ENCODE data around the gene DAB2IP. TPM values are rescaled to one million over a fixed set of nuclear protein-coding genes. Genes with fewer than 3 reads are reported as not detected.
A peak's percentile ranks its signal among the peaks of the same experiment; 100 is the strongest.
"Not testable (repeated sequence)": the region's sequence is repeated elsewhere in the genome, so short reads cannot be mapped to it uniquely, and the experiment has no call there.

The DAB2IP gene
- total RNA-seq, 1 donor from 2014 or later: 53.0 TPM

DNA sequence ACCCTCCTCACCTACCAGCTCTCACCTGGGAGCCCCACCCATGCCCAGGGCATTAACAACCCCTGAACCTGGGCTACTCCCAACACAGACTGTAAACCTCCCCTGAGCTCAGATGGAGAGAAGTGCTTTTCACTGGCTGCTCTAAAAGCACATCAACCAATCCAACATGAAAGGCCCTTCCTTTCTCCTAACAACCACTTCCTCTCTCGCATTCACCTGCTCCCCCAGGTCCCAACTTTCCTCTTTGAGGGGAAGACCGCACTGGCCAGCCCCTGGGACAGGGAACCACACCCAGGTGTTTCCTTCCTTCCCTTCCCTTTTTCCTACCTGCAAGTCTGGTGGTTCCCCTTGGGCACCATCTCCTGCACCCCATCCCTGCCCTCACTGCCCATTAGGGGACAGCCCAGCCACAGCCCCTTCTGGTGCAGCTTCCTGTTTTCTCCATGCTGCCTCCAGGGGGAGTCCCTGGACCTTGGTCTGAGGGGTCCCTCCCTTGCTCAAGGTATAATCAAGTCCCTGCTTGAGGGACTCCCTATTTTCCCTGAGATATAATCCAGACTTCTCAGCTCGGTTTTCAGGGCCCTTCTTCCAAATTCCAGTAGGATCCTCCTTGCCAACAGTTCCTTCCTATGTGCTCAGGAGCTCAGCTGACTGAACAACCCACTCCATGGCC lies 30.5 kb upstream of the DAB2IP start:
- ATAC-seq: no peak
- intact Hi-C loops (cut with DNase I): loop anchor here (1.0 kb wide), 1 partner anchor 14 kb away; no protein-coding TSS in a partner anchor
- DNase-seq (ENCODE audit: missing footprints): no peak

DNA sequence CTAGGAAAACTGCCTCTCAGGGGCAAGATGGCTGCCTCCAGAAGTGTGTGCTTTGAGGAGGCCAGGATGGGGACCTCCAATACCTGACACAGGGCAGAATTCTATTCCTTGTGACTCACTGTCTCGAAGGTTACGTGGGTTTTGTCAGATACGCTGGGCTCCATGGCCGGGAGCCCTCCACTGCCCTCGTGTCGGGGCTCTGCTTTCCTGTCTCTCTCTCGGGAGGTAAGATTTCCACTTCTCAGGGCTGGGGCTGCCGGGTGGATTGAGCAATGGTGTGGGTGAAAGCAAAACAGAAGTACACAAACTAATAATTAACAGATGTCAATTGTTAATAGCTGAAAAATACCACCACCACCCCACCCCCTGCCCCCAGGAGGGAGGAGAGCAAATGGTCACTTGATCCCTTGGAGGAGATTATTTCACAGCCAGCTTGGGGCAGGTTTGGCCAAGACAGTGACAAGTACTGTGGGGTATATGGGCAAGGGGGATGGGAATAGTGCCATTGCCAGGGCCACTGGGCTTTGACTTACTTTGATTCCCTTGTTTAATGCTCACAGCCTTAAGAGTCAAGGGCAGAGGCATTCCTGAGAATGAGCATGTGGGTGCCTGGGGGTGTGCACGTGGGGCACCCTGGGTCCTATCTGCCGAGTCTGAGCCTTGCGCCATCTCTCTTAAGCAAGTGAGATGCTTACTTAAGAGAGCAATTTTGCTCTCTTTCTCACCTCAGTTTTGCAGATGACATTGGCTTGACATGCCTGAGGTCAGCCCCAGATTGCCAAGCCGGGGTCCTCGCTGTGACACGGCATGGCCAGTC lies 28.8 kb upstream of the DAB2IP start:
- ATAC-seq: no peak
- intact Hi-C loops (cut with DNase I): no loop called here
- DNase-seq (ENCODE audit: missing footprints): no peak

- ATAC-seq; intact Hi-C loops (cut with DNase I); DNase-seq (ENCODE audit: missing footprints): not testable (repeated sequence)
Observed at GRCh38 chr9:121623430-121623829, 28.0 kb upstream of the DAB2IP start.

DNA sequence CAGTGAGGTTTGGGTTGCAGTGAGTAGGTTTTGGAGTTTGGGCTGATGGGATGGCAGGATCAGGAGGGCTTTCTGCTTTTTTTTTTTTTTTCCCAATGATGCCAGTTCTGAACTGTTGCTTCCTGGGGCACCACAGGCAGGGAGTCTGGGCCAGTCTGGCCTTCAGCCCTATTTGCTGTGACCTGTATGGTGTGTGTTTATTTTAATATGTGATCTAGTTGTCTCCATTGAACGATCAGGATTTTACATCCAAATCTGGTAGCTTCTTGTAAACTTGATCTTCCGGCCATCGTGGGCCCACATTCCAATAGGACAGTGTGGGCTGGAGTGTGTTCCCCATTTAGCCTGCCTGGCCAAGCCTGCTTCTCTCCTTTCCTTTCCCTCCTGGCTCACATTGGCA lies 25.8 kb upstream of the DAB2IP start:
- no peak for DNase-seq (ENCODE audit: missing footprints)
- no peak for ATAC-seq
- intact Hi-C loops (cut with DNase I): no loop called here

DNA sequence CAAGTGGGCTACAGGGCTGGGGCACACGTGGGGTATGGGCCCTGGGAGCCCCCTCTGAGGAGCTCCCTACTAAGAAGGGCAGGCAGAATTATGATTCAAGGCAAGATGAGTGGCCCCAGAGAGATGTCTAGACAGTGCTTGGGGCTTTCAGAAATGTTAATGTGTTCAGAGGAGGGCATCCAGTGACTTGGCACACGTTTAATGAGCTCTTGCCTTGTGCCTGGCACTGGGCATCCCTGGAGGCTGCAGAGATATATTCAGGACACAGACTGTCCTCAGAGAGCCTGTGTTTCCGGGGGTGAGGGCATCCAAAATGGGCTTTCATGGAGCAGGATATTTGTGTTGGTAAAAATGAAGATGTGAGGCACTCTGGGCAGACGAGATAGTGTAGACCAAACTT lies 25.4 kb upstream of the DAB2IP start:
- peak; percentile 67 for ATAC-seq

GRCh38 chr9:121627427-121627826 lies 24.0 kb upstream of the DAB2IP start:
- intact Hi-C loops (cut with DNase I): no loop called here

More for the DNA sequence above, 25.4 kb upstream of the DAB2IP start:
- intact Hi-C loops (cut with DNase I): no loop called here
- DNase-seq (ENCODE audit: missing footprints): no peak

GRCh38 chr9:121628401-121628800 lies 23.0 kb upstream of the DAB2IP start:
- DNase-seq (ENCODE audit: missing footprints) (no peak), ATAC-seq (no peak)
- intact Hi-C loops (cut with DNase I): no loop called here

More at GRCh38 chr9:121627427-121627826, 24.0 kb upstream of the DAB2IP start:
- ATAC-seq (no peak), DNase-seq (ENCODE audit: missing footprints) (no peak)

DNA sequence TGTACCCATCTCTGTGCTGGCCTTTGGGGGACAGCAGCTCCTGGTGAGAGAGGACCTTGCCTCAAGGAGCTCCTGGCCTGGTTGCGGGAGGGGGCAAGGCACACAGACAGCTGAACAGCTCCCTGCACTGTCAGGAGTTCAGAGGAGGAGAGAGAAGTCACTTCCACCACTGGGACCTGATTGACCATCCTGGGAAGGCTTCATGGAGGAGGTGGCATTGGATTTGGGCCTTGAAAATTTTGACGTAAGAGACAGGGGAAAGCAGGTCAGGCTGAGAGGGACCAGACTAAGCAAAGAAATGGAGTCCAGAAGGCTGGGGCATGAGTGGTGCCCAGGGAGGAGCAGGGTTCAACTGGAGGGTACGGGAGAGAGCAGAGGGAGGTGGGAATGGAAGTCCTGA lies 20.3 kb upstream of the DAB2IP start:
- ATAC-seq: no peak
- intact Hi-C loops (cut with DNase I): no loop called here
- no peak for DNase-seq (ENCODE audit: missing footprints)

- no peak for DNase-seq (ENCODE audit: missing footprints)
- intact Hi-C loops (cut with DNase I): no loop called here
- no peak for ATAC-seq
Observed at GRCh38 chr9:121631978-121632418, 19.4 kb upstream of the DAB2IP start.

GRCh38 chr9:121633119-121633714 lies 18.2 kb upstream of the DAB2IP start:
- intact Hi-C loops (cut with DNase I): no loop called here
- DNase-seq (ENCODE audit: missing footprints): no peak

GRCh38 chr9:121633736-121634135 lies 17.7 kb upstream of the DAB2IP start:
- DNase-seq (ENCODE audit: missing footprints): no peak

More at GRCh38 chr9:121633119-121633714, 18.2 kb upstream of the DAB2IP start:
- no peak for ATAC-seq

DNA sequence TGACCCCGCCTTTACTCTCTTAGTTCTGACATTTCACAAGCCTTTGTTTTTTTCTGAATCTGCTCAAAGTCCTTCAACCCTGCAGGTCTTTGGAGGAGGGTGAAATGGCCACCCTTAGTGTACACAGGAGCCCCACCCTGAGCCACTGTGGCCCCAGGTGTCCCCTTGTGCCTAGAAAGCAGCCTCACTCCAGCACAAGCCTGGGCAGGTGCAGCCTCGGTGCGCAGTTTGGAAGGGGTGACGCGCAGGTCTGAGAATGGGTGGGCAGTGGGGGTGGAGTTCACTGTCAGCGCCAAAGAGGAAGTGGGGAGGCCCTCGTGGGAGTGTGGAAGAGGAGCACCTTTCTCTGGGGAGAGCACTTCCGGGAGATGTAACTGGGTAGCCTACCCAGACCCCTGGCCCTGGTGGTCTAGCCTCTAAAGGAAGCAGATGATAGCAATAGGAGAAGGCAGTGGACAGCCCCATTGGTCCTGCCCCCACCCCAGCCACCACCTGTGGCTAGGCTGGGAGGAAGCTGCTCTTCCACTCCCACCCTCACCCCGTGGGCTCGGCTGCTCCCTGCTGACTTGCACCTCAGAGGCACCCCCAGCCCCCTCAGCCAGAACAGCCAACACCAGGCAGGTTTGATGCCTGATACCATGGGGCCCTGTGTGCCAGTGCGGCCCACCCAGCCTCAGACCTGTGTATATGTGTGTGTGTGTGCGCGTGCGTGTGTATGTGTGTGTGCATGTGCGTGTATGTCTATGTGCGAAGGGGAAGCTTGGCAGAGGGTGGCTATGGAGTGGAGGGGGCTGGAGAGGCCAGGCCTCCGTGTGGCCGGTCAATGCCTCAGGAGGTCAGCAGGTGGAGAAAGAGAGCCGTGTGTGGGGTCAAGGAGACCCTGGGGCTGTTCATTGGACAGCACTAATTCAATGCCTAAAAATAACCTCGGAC lies 16.8 kb upstream of the DAB2IP start:
- ATAC-seq (peak; percentile 61), DNase-seq (ENCODE audit: missing footprints) (no peak)
- intact Hi-C loops (cut with DNase I): loop anchor here (5.0 kb wide), 2 partner anchors 228 to 358 kb away; no protein-coding TSS in a partner anchor

More at GRCh38 chr9:121633736-121634135, 17.7 kb upstream of the DAB2IP start:
- intact Hi-C loops (cut with DNase I): no loop called here
- no peak for ATAC-seq

DNA sequence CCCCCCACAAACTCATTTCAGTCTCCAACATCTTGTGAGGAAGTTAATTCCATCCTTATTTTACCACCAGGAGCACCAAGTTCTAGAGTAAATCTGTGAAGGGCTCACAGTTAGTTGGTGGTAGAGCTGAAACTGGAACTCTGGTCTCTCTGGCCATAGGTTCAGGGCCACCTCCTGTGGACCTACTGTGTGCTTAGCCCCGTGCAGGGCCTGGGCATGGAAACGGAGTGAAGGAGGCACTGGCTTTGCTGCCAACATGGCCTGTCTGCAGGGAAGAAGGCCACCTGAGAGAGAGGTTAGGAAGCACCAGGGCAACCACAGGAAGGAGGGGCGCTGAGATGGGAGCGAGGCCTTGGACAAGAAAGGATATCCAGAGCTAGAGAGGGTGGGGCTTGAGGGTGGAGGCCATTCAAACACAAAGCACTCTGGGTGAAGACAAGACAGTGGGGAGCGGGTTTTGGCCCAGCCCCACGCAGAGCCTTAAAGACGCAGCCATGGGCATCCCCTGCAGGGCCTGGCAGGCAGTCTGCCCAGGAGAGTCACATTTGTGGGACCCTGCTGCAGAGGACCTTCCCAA lies 16.0 kb upstream of the DAB2IP start:
- ATAC-seq: no peak
- intact Hi-C loops (cut with DNase I): loop anchor here (5.0 kb wide), 2 partner anchors 227 to 357 kb away; no protein-coding TSS in a partner anchor
- DNase-seq (ENCODE audit: missing footprints): no peak

- no peak for DNase-seq (ENCODE audit: missing footprints)
- intact Hi-C loops (cut with DNase I): loop anchor here (5.0 kb wide), 2 partner anchors 226 to 356 kb away; no protein-coding TSS in a partner anchor
- peak; percentile 27 for ATAC-seq
Observed at GRCh38 chr9:121636341-121636865, 15.0 kb upstream of the DAB2IP start.

DNA sequence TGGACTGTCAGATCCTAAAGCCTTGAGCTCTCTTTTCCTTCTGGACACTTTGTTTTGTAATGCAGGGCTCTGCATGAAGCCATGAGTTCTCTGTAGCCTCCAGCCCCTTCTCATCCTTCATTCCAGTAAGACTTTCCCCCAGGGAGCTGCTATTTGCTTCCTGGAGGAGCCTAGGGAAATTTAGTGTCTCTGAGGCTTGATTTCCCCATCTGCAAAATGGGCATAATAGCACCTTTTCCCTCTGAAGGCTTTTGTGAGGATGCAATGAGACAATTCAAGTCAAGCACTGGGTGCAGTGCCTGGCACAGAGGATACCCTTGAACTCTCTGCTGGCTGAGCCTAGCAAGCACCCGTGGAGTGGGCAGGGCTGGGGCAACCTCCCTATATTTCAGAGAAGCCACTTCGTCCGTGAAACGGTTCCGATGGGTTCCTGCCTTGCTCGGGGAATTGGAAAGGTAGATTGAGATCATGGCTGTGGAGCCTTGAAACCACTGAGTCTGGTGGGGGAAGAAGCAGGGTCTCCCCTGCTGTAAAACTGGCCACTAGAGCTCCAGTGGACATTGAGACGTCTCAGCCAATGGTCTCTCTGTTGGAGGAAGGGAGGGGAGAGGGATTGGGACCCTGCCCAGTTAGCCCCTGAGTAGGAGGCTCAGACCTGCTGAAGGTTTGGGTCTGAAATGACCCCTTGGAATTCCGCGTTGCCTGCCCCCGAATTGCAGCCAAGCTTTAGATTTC lies 14.3 kb upstream of the DAB2IP start:
- DNase-seq (ENCODE audit: missing footprints) (no peak), ATAC-seq (no peak)
- intact Hi-C loops (cut with DNase I): loop anchor here (5.0 kb wide), 2 partner anchors 225 to 355 kb away; no protein-coding TSS in a partner anchor

DNA sequence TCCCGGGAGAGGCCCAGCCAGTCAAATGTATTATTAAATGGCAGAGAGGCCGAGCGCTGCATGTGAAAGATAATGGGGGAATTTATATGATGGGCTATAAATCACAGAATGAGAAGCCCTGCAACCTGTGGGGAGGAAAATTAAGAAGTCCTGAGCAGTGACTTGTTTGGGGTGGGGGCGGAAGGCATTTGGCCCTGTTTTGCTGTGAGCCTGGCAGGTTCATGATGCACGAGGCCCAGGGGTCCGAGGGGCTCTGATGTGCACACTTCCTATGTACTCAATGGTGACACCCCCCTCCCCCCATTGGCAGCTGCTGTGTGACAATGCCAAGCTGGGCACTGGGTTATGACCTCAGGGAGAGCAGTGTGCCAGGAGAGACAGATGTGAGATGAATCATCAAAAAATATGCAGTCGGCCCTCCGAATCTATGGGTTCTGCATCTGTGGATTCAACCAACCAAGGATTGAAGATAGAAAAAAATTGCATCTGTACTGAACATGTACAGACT lies 13.7 kb upstream of the DAB2IP start:
- ATAC-seq: no peak

DNA sequence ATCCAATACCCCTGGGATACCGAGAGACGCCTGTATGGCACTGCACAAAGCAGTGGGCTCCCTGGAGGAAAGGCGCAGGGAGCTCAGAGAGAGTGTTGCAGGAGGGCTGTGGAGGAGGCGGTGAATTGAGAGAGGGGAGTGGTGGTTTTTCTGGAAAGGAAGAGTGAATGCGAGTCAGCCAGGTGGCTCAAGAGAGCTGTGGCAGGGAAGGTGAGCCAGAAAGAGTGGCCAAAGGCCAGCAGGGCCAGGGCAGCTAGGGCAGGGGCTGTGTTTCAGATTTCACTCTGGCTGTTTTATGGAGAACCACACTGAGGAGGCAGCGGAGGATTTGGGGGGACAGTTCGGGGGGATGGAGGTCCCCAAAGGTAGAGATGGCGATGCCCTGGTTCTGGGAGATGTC lies 13.0 kb upstream of the DAB2IP start:
- no peak for DNase-seq (ENCODE audit: missing footprints)
- intact Hi-C loops (cut with DNase I): loop anchor here (5.0 kb wide), 2 partner anchors 224 to 354 kb away; no protein-coding TSS in a partner anchor
- no peak for ATAC-seq

More for the DNA sequence above, 13.7 kb upstream of the DAB2IP start:
- intact Hi-C loops (cut with DNase I): loop anchor here (5.0 kb wide), 2 partner anchors 225 to 355 kb away; no protein-coding TSS in a partner anchor
- no peak for DNase-seq (ENCODE audit: missing footprints)

Data from Right ventricle myocardium inferior (tissue), 1 donor.